Loucy (cell line): ENCODE results near the gene SLC18A3.

Source experiments
- CTCF ChIP-seq: fragments of 200-600 bp; sonication (generic); conservative IDR thresholded peaks from 2 replicates; pipeline ENCODE4 v1.5.1; 2014; ENCODE audit warnings: mild to moderate bottlenecking, antibody characterized with exemption, low read length
- EZH2phosphoT487 ChIP-seq: fragments of 200-600 bp; IDR thresholded peaks from 2 replicates; pipeline ENCODE4 v1.6.1; 2018; ENCODE audit warnings: antibody characterized with exemption, mild to moderate bottlenecking, moderate library complexity, borderline replicate concordance

DNA sequence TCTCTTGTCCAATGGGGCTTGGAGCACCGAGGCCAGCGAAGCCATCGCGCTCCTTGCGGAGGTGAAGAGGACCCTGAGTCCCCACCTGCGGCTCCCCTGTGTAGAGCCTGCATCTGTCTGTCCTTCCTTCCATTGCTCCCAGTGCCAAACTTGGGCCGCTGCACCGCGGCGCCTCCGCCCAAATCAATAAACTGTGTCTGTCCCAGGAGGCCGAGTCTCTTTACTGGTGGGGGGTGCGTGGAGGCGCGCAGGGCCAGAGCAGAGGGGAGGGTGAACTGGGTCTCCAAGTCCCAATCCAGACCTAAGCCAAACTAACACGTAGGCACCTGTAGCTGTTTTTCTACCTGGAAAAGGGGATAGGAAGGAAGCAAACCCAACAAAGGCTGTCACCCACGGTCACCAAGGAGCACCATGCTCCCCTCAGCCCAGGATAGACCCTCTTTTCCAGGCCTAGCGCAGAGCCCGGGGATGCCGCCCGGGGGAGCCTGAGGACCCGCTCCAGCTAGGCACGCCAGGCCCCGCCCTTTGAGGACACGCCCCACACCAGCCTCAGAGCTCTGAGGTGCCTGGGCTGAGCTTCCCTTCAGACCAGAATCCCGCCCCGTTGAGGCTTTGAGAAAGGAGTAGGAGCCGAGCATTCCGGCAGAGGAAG, 2.5 kb downstream of the SLC18A3 start:
- TF ChIP-seq CTCF (no peak), EZH2phosphoT487 (no peak)
